Measurements from ENCODE around the gene TMIE. TPM values are rescaled to one million over a fixed set of nuclear protein-coding genes. Genes with fewer than 3 reads are reported as not detected.

Gene TMIE
- total RNA-seq, 5 donors from 2014 or later (not counting 1 experiment from before 2014, with no cell fraction given): 2.0 to 5.3 (median 3.0) TPM

DNA sequence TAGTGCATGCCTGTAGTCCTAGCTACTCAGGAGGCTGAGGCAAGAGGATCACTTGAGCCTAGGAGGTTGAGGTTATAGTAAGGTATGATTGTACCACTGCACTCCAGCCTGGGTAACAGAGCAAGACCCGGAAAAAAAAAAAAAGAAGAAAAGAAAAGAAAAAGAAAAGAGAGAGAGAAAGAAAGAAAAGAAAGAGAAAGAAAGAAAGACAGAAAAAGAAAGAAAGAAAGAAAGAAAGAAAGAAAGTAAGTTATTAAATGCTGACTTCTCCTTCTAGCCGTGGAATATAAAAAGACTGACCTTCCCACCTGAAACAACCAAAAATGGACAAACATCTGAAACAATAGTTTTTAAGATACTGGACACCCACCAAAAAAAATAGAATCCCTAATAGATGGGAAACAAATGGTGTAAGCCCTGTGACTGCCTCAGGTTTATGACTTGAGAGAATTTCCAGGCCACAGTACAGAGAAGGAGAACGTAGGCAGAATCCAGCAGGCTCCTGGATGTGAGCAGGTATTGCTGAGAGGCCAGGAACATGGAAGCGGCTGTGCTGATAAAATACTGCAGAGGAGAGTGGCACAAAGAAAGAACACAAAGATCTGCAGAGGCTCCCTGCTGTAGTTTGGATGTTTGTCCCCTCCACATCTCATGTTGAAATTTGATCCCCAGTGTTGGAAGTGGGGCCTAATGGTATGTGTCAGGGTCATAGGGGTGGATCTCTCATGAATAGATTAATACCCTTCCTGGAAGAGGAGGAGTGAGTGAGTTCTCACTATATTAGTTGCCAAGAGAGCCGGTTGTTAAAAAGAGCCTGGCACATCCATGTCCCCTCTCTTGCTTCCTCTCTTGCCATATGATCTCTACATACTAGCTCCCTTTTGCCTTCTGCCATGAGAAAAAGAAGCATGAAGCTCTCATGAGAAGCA, 58.3 kb downstream of the TMIE start:
- ATAC-seq (replicated peaks in 1 of 4) (no peak), DNase-seq (no peak)
- H3K4me3 ChIP-seq (ENCODE audit: control insufficient read depth in 1 of 2, extremely low read depth in 1 of 2, low read length in 1 of 2): no peak overlapping the region
- peaks cover 6 to 25% (median 7%) of the 10 kb centered on the region in 3 donors for H3K9me3 Mint-ChIP-seq
- WGBS (ENCODE audit: insufficient coverage): 100% methylated on average over 1 of the region's 5 CpGs
- no peak overlapping the region for H3K4me3 Mint-ChIP-seq
- H3K27me3 ChIP-seq (replicated peaks in 1 of 2; ENCODE audit: control insufficient read depth in 2 of 2, extremely low read depth in 1 of 2, insufficient read depth in 2 of 2, low read length in 1 of 2): peaks cover 0 to 17% of the 10 kb centered on the region in 2 experiments
- CTCF ChIA-PET: no interaction called here
- no peak overlapping the region for H3K27ac ChIP-seq (ENCODE audit: low read length)
- H3K36me3 ChIP-seq (ENCODE audit: control insufficient read depth in 2 of 2, extremely low read depth in 1 of 2, insufficient read depth in 1 of 2, low read length in 1 of 2): no peaks in the 10 kb centered on the region
- H3K36me3 Mint-ChIP-seq: peaks cover 8% of the 10 kb centered on the region
- no peaks in the 10 kb centered on the region for H3K9me3 ChIP-seq
- H3K4me1 Mint-ChIP-seq: no peaks in the 10 kb centered on the region
- peaks cover 9 to 23% of the 10 kb centered on the region in 2 donors for H3K27me3 Mint-ChIP-seq
- no peaks in the 10 kb centered on the region for H3K4me1 ChIP-seq (ENCODE audit: control insufficient read depth in 1 of 2, extremely low read depth in 1 of 2, insufficient read depth in 2 of 2, low read length in 2 of 2)
- POLR2A ChIA-PET: no interaction called here
- H3K27ac Mint-ChIP-seq: no peak overlapping the region

Other genes with a start within 250 kb of the TMIE start
- gene LTF, start 236.5 kb upstream of the TMIE start, total RNA-seq: under 1 TPM in 1 of 5 donors, not detected in 4; 0.16 TPM
- gene RTP3, start 203.4 kb upstream of the TMIE start, total RNA-seq: not detected
- gene LRRC2, start 135.1 kb upstream of the TMIE start, total RNA-seq: 1 to 10 TPM in 3 of 5 donors, under 1 TPM in 2; 0.30 to 1.9 (median 1.0) TPM
- not detected for gene FAM240A, start 88.9 kb upstream of the TMIE start, total RNA-seq
- gene ALS2CL, start 7.7 kb upstream of the TMIE start, total RNA-seq: 10 to 100 TPM; 25.0 to 47.4 (median 30.6) TPM
- not detected for gene PRSS50, start 16.5 kb downstream of the TMIE start, total RNA-seq
- not detected for gene MYL3, start 162.1 kb downstream of the TMIE start, total RNA-seq
- gene PTH1R, start 176.3 kb downstream of the TMIE start, total RNA-seq: under 1 TPM in 1 of 5 donors, not detected in 4; 0.32 TPM

Measured in T-cell (primary cell).